ENCODE data around the gene TIGD4.

TIGD4 gene

DNA sequence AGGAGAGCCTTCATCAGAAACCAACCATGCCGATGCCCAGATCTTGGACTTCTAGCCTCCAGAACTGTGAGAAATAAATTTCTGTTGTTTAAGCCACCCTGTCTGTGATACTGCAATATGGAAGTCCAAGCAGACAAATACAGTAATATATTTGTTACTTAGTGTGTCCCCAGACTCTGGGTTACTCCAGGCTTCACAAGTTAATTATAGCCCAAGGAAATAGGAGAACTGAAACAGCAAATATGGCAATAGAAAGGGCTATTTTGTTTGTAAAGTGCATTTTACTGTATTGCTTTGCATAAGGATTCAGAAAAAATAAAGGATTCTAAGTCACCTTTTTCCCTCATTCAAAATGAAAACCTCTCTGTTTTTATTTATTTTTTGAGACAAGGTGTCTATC is 15.7 kb downstream of the TIGD4 start:
- no peak for TF ChIP-seq ZFX (IDR thresholded peaks at IDR 0.05)
- TF ChIP-seq, protein P1, sequence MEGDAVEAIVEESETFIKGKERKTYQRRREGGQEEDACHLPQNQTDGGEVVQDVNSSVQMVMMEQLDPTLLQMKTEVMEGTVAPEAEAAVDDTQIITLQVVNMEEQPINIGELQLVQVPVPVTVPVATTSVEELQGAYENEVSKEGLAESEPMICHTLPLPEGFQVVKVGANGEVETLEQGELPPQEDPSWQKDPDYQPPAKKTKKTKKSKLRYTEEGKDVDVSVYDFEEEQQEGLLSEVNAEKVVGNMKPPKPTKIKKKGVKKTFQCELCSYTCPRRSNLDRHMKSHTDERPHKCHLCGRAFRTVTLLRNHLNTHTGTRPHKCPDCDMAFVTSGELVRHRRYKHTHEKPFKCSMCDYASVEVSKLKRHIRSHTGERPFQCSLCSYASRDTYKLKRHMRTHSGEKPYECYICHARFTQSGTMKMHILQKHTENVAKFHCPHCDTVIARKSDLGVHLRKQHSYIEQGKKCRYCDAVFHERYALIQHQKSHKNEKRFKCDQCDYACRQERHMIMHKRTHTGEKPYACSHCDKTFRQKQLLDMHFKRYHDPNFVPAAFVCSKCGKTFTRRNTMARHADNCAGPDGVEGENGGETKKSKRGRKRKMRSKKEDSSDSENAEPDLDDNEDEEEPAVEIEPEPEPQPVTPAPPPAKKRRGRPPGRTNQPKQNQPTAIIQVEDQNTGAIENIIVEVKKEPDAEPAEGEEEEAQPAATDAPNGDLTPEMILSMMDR (conservative IDR thresholded peaks at IDR 0.05): no peak
- H3K27ac ChIP-seq: no peak overlapping the region

DNA sequence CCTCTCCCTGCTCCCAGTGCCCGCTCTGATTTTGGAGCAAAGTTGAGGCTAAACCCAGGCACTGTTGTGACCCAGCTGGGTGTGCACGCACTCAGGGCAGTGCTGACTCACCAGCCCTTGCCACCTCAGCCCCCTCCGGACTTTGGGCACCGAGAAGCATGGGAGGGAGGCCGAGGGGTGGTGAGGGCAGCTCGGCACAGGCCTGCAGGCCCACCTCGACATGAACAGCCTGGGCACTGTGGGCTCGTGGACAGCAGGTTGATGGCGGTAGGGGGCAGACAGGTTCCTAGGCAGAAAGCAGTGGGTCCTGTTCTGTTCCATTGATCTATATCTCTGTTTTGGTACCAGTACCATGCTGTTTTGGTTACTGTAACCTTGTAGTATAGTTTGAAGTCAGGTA is 30.9 kb downstream of the TIGD4 start:
- TF ChIP-seq ZFX (IDR thresholded peaks at IDR 0.05): no peak
- TF ChIP-seq, protein P1 (conservative IDR thresholded peaks at IDR 0.05): no peak
- H3K27ac ChIP-seq: no peak overlapping the region

DNA sequence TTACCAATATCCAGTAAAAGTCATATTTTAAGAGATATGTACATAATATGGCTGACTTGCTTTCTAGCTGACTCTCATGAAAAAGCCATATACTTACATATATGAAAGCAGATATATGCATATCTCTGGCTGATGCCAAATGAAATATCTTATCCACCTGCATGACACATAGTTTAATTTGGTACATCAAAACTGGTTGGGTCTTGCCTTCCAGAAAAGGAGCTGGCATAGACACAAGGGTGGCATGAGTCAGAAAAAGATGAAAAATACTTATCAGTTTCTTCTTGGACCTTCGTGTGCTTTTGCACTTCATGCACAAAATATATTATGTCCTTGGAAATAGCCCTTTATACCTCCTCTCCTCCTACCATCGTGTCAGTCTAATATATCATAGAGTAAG is 32.1 kb downstream of the TIGD4 start:
- H3K27ac ChIP-seq: no peak overlapping the region
- no peak for TF ChIP-seq ZFX (IDR thresholded peaks at IDR 0.05)
- TF ChIP-seq, protein P1 (conservative IDR thresholded peaks at IDR 0.05): no peak

DNA sequence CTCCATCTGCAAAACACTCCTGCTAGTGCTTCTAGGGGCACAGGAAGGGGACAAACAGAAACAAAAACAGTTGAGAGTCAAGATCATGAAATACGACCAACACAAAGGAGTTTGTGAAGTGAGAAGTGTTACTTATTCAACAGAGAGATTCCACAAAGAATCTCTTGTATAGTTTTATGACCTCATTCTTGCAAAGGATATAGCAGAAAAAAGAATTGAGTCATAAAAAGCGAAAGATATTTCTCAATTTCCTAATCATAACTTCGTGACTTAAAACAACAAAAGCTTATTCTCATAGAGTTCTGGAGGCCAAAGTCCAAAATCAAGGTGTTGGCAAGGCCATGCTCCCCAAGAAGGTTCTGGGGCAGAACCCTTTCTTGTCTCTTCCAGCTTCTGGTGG is 40.7 kb downstream of the TIGD4 start:
- no peak overlapping the region for H3K27ac ChIP-seq
- TF ChIP-seq, protein P1 (conservative IDR thresholded peaks at IDR 0.05): no peak
- TF ChIP-seq ZFX (IDR thresholded peaks at IDR 0.05): no peak

DNA sequence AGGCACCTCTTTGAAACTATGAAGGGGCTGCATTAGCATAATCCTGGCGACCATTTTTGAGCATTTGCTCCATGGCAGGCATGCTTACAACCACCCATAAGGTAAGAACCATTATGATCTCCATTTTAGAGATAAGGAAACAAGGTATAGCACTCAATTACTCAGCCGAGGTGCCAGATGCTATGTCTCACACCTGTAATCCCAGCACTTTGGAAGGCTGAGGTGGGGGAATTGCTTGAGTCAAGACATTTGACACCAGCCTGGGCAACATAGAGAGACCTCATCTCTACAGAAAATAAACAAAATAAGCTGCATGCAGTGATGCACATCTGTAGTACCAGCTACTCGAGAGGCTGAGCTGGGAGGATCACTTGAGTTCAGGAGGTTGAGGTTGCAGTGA is 43.6 kb downstream of the TIGD4 start:
- TF ChIP-seq, protein P1 (conservative IDR thresholded peaks at IDR 0.05): no peak
- TF ChIP-seq ZFX (IDR thresholded peaks at IDR 0.05): no peak
- H3K27ac ChIP-seq: no peak overlapping the region

DNA sequence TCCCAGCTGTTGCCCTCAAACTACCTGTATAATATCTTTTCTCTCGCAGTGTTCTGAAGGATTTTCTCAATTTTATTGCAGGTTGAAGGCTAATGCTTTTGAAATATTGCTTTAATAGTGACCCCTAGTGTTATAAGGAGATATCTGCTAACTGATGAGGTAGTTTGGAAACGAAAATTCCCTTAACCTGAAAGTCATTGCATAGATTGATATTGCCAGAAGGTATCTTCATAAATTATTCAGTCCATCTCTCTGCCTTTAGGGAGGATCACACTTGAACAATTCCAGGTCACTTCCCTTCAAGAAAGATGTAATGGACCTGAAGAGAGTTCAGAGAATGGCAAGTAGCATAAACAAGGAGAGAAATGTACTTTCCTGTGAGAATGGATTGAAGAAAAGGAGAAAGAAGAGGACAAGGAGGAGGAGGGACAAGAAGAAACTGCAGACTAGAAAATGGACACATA is 44.1 kb downstream of the TIGD4 start:
- TF ChIP-seq ZFX (IDR thresholded peaks at IDR 0.05): no peak
- TF ChIP-seq, protein P1 (conservative IDR thresholded peaks at IDR 0.05): peak; percentile 72
- no peak overlapping the region for H3K27ac ChIP-seq

DNA sequence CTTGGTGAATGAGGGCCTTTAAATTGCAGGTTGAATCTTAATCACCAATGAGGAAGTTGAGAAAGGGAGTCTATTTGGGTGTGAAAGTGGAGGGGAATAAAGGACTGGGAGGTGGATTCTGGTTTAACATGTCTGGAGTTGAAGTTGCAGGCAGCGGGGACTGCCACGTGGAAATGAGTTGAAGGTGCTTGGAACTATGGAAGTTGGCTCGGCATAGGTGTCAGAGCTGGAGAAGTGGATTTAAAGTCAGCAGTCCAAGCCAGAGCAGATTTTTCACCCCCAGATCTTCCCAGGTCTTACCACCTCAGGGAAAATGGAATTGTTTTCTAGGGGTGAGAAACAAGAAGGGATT is 44.9 kb downstream of the TIGD4 start:
- no peak for TF ChIP-seq ZFX (IDR thresholded peaks at IDR 0.05)
- TF ChIP-seq, protein P1 (conservative IDR thresholded peaks at IDR 0.05): no peak
- H3K27ac ChIP-seq: no peak overlapping the region

Measured in C4-2B (cell line).